H9 (cell line): ENCODE data around the gene DENR. TPM values are rescaled to one million over a fixed set of nuclear protein-coding genes. Genes with fewer than 3 reads are reported as not detected.

Experiments
- DNase-seq: peaks from one replicate; pipeline ENCODE4 v3.0.0-alpha.2; 2017
- H2AFZ ChIP-seq: one replicate; pipeline ENCODE4 v1.6.1; 2013; ENCODE audit warnings: mild to moderate bottlenecking, low read length, control low read depth, moderate library complexity
- H2AK5ac ChIP-seq: 2 replicates; pipeline ENCODE4 v1.6.1; 2013; ENCODE audit warnings: low read length, control low read depth, mixed read lengths; ENCODE audit not compliant: insufficient read length
- H2BK120ac ChIP-seq: one replicate; pipeline ENCODE4 v1.6.1; 2013; ENCODE audit warnings: low read depth, mild to moderate bottlenecking, low read length, control low read depth, inconsistent platforms; ENCODE audit not compliant: poor library complexity, severe bottlenecking
- H2BK12ac ChIP-seq: 2 replicates; pipeline ENCODE4 v1.6.1; 2013; ENCODE audit warnings: low read length, control low read depth, mixed read lengths, low read depth; ENCODE audit not compliant: insufficient read length
- H2BK15ac ChIP-seq: 2 replicates; pipeline ENCODE4 v1.6.1; 2013; ENCODE audit warnings: low read depth, low read length, control low read depth
- H2BK20ac ChIP-seq: one replicate; pipeline ENCODE4 v1.6.1; 2013; ENCODE audit warnings: low read depth, mild to moderate bottlenecking, low read length, control low read depth, inconsistent platforms; ENCODE audit not compliant: poor library complexity, severe bottlenecking
- H2BK5ac ChIP-seq: 2 replicates; pipeline ENCODE4 v1.6.1; 2013; ENCODE audit warnings: low read length, control low read depth, mixed read lengths; ENCODE audit not compliant: insufficient read length
- H3K14ac ChIP-seq: 2 replicates; pipeline ENCODE4 v1.6.1; 2013; ENCODE audit warnings: low read length, control low read depth; ENCODE audit not compliant: insufficient read depth
- H3K18ac ChIP-seq: 2 replicates; pipeline ENCODE4 v1.6.1; 2013; ENCODE audit warnings: low read depth, mild to moderate bottlenecking, mixed read lengths, low read length, control low read depth; ENCODE audit not compliant: insufficient read length
- H3K23ac ChIP-seq: 2 replicates; pipeline ENCODE4 v1.6.1; 2013; ENCODE audit warnings: low read length, control low read depth, mixed read lengths, low read depth; ENCODE audit not compliant: insufficient read length
- H3K23me2 ChIP-seq: 2 replicates; pipeline ENCODE4 v1.6.1; 2013; ENCODE audit warnings: low read depth, mild to moderate bottlenecking, mixed read lengths, low read length, control low read depth; ENCODE audit not compliant: insufficient read length, poor library complexity, severe bottlenecking
- H3K27ac ChIP-seq: 2 replicates; pipeline ENCODE4 v1.5.1; 2013; ENCODE audit warnings: low read length, control low read depth, mixed read lengths, low read depth; ENCODE audit not compliant: insufficient read length
- H3K27me3 ChIP-seq: 2 replicates; pipeline ENCODE4 v1.6.1; 2013; ENCODE audit warnings: low read length, control low read depth, inconsistent platforms; ENCODE audit not compliant: insufficient read depth
- H3K4ac ChIP-seq: 2 replicates; pipeline ENCODE4 v1.6.1; 2013; ENCODE audit warnings: low read depth, mild to moderate bottlenecking, control low read depth, inconsistent platforms, low read length, moderate library complexity
- H3K4me1 ChIP-seq: 2 replicates; pipeline ENCODE4 v1.6.1; 2013; ENCODE audit warnings: low read length, control low read depth, inconsistent platforms; ENCODE audit not compliant: insufficient read depth
- H3K4me2 ChIP-seq: 2 replicates; pipeline ENCODE4 v1.6.1; 2013; ENCODE audit warnings: low read length, control low read depth, mixed read lengths; ENCODE audit not compliant: insufficient read length, insufficient read depth
- H3K56ac ChIP-seq: 2 replicates; pipeline ENCODE4 v1.6.1; 2013; ENCODE audit warnings: low read depth, mild to moderate bottlenecking, mixed read lengths, low read length, control low read depth; ENCODE audit not compliant: insufficient read length
- H3K79me1 ChIP-seq: 2 replicates; pipeline ENCODE4 v1.6.1; 2013; ENCODE audit warnings: low read depth, mild to moderate bottlenecking, moderate library complexity, low read length, control low read depth, inconsistent platforms; ENCODE audit not compliant: insufficient read depth, poor library complexity, severe bottlenecking
- H3K79me2 ChIP-seq: 2 replicates; pipeline ENCODE4 v1.6.1; 2013; ENCODE audit warnings: low read length, control low read depth, inconsistent platforms; ENCODE audit not compliant: insufficient read depth
- H3K9ac ChIP-seq: 2 replicates; pipeline ENCODE4 v1.6.1; 2013; ENCODE audit warnings: low read length, control low read depth, mixed read lengths; ENCODE audit not compliant: insufficient read length; ENCODE audit errors: extremely low read depth
- H3K9me3 ChIP-seq: one replicate; pipeline ENCODE4 v1.6.1; 2013; ENCODE audit warnings: low read depth, low read length, inconsistent platforms; ENCODE audit not compliant: control insufficient read depth
- H3T11ph ChIP-seq: one replicate; pipeline ENCODE4 v1.6.1; 2013; ENCODE audit warnings: mild to moderate bottlenecking, low read length, control low read depth, inconsistent platforms
- H4K20me1 ChIP-seq: one replicate; pipeline ENCODE4 v1.6.1; 2013; ENCODE audit not compliant: control insufficient read depth, insufficient read length, insufficient read depth
- H4K5ac ChIP-seq: 2 replicates; pipeline ENCODE4 v1.6.1; 2013; ENCODE audit warnings: low read depth, mild to moderate bottlenecking, mixed read lengths, low read length, control low read depth; ENCODE audit not compliant: insufficient read length
- H4K8ac ChIP-seq: replicated peaks from 2 replicates; pipeline ENCODE4 v1.6.1; 2013; ENCODE audit warnings: low read length, control low read depth, mixed read lengths, low read depth; ENCODE audit not compliant: insufficient read length
- H4K91ac ChIP-seq: 2 replicates; pipeline ENCODE4 v1.6.1; 2013; ENCODE audit warnings: low read depth, mild to moderate bottlenecking, moderate library complexity, mixed read lengths, low read length, control low read depth; ENCODE audit not compliant: insufficient read length
- H3K27ac Mint-ChIP-seq, 3 experiments: 2 replicates in 2 of 3; 3 replicates in 1 of 3; pipeline ENCODE4 v1.8.0; 2020 to 2021; ENCODE audit warnings: mixed read lengths in 3 of 3, mild to moderate bottlenecking in 1 of 3, moderate library complexity in 1 of 3
- H3K27me3 Mint-ChIP-seq: 2 replicates; pipeline ENCODE4 v1.8.0; 2021; ENCODE audit warnings: low read depth, mild to moderate bottlenecking, moderate library complexity, mixed read lengths
- H3K36me3 Mint-ChIP-seq, 3 experiments: 2 replicates in 2 of 3; 3 replicates in 1 of 3; pipeline ENCODE4 v1.8.0; 2020 to 2021; ENCODE audit warnings: low read depth in 3 of 3, mixed read lengths in 3 of 3; ENCODE audit not compliant: insufficient read depth in 1 of 3
- H3K4me1 Mint-ChIP-seq, 2 experiments: 2 replicates each; pipeline ENCODE4 v1.8.0; 2020; ENCODE audit warnings: mixed read lengths in 2 of 2
- H3K4me3 Mint-ChIP-seq, 2 experiments: 2 replicates in 1 of 2; 3 replicates in 1 of 2; pipeline ENCODE4 v1.8.0; 2020 to 2021; ENCODE audit warnings: mild to moderate bottlenecking in 2 of 2, mixed read lengths in 2 of 2, moderate library complexity in 1 of 2
- H3K9me3 Mint-ChIP-seq, 2 experiments: 2 replicates in 1 of 2; 3 replicates in 1 of 2; pipeline ENCODE4 v1.8.0; 2020; ENCODE audit warnings: mild to moderate bottlenecking in 2 of 2, mixed read lengths in 2 of 2, moderate library complexity in 1 of 2
- WGBS: extraction: QIAGEN DNeasy Blood & Tissue Kit; methylation state at CpG from one replicate; pipeline ENCODE4 v1.1.7; 2013; ENCODE audit warnings: missing lambda C conversion rate, low lambda C conversion rate, mixed read lengths; ENCODE audit not compliant: insufficient read length; ENCODE audit errors: extremely low coverage; 5-methylcytosine and 5-hydroxymethylcytosine counted together
- total RNA-seq: library from RNA; stranded (reverse); gene quantifications from 2 replicates; pipeline ENCODE4 v1.2.1, GENCODE V29; 2021
- TF ChIP-seq, protein P1 (sequence below): fragments of 200-600 bp; sonication (generic); conservative IDR thresholded peaks from 3 replicates; pipeline ENCODE4 v1.8.0; 2021; ENCODE audit warnings: antibody characterized with exemption, mild to moderate bottlenecking

The DENR gene
- total RNA-seq, 1 experiment from 2014 or later = 104 TPM

- H2AK5ac ChIP-seq = no peak overlapping the region
- no peak overlapping the region for H2BK120ac ChIP-seq
- H3K18ac ChIP-seq = no peak overlapping the region
- no peaks in the 10 kb centered on the region for H4K20me1 ChIP-seq
- H3K9ac ChIP-seq = no peak overlapping the region
- no peak overlapping the region for H3K23ac ChIP-seq
- no peaks in the 10 kb centered on the region for H3K27me3 ChIP-seq
- no peak overlapping the region for H4K91ac ChIP-seq
- no peak overlapping the region for H3K27ac ChIP-seq
- no peaks in the 10 kb centered on the region for H3K79me1 ChIP-seq
- H3K14ac ChIP-seq = no peak overlapping the region
- no CpG with 5 or more reads among the region's 7 CpGs for WGBS
- H4K5ac ChIP-seq = no peak overlapping the region
- no peak overlapping the region for H3T11ph ChIP-seq
- no peak overlapping the region for H3K4ac ChIP-seq
- no peak overlapping the region for H2BK20ac ChIP-seq
- H2BK12ac ChIP-seq = no peak overlapping the region
- H2BK15ac ChIP-seq = no peak overlapping the region
- H3K4me1 Mint-ChIP-seq = peaks cover 2 to 4% of the 10 kb centered on the region in 2 experiments; a peak in 3 of 4 replicates
- H4K8ac ChIP-seq = no peak overlapping the region
- H3K9me3 Mint-ChIP-seq = no peaks in the 10 kb centered on the region
- DNase-seq = no peak
- H2BK5ac ChIP-seq = no peak overlapping the region
- H3K4me2 ChIP-seq = no peak overlapping the region
- no peaks in the 10 kb centered on the region for H3K27me3 Mint-ChIP-seq
- no peaks in the 10 kb centered on the region for H3K9me3 ChIP-seq
- H3K23me2 ChIP-seq = no peaks in the 10 kb centered on the region
- H3K79me2 ChIP-seq = no peaks in the 10 kb centered on the region
- no peaks in the 10 kb centered on the region; a peak in 1 of 7 replicates for H3K36me3 Mint-ChIP-seq
- no peaks in the 10 kb centered on the region for H3K4me1 ChIP-seq
- no peak overlapping the region for H3K4me3 Mint-ChIP-seq
- no peak overlapping the region for H3K27ac Mint-ChIP-seq
- TF ChIP-seq, protein P1, sequence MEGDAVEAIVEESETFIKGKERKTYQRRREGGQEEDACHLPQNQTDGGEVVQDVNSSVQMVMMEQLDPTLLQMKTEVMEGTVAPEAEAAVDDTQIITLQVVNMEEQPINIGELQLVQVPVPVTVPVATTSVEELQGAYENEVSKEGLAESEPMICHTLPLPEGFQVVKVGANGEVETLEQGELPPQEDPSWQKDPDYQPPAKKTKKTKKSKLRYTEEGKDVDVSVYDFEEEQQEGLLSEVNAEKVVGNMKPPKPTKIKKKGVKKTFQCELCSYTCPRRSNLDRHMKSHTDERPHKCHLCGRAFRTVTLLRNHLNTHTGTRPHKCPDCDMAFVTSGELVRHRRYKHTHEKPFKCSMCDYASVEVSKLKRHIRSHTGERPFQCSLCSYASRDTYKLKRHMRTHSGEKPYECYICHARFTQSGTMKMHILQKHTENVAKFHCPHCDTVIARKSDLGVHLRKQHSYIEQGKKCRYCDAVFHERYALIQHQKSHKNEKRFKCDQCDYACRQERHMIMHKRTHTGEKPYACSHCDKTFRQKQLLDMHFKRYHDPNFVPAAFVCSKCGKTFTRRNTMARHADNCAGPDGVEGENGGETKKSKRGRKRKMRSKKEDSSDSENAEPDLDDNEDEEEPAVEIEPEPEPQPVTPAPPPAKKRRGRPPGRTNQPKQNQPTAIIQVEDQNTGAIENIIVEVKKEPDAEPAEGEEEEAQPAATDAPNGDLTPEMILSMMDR = no peak
- no peak overlapping the region for H2AFZ ChIP-seq
- no peak overlapping the region for H3K56ac ChIP-seq
Measured at GRCh38 chr12:122785503-122785902, 32.9 kb downstream of the DENR start.
